HFF-Myc (cell line): ENCODE data around the gene C16orf92.

Source experiments
- DNase-seq: peaks from one replicate; pipeline ENCODE4 v3.0.0-alpha.2; 2011; ENCODE audit warnings: low read depth; ENCODE audit errors: extremely low read depth
- H3K4me3 ChIP-seq: replicated peaks from 2 replicates; pipeline ENCODE4 v1.5.1; 2011; ENCODE audit warnings: low read depth, mild to moderate bottlenecking, control low read depth, low read length
- CTCF ChIP-seq: IDR thresholded peaks from 2 replicates; pipeline ENCODE4 v1.5.1; 2012; ENCODE audit warnings: mild to moderate bottlenecking, low read depth, low read length, control low read depth; ENCODE audit errors: missing control alignments

C16orf92 gene

GRCh38 chr16:29989111-29989858, 33.7 kb upstream of the C16orf92 start:
- no peak for DNase-seq

DNA sequence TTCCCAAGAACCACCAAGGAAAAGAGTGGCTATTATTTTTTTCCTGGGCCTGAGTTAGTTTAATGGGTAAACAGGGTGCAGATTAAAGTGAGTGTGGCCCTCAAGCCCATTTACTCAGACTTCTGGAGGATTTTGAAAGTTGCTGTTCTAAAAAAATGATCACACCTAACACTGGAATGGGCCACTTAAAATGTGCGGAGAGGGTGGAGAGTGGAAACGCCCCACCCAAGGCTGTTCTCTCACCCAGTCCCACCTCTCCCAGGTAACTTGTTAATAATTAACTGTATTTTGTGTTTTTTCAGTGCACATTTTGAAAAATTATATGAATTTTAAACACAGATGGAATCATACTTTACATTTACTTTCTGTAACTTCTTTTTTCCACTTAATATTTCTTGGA, 33.0 kb upstream of the C16orf92 start:
- TF ChIP-seq CTCF: no peak
- no peak for DNase-seq
- H3K4me3 ChIP-seq: no peak overlapping the region

More at GRCh38 chr16:29989111-29989858, 33.7 kb upstream of the C16orf92 start:
- no peak overlapping the region for H3K4me3 ChIP-seq
- TF ChIP-seq CTCF: no peak

DNA sequence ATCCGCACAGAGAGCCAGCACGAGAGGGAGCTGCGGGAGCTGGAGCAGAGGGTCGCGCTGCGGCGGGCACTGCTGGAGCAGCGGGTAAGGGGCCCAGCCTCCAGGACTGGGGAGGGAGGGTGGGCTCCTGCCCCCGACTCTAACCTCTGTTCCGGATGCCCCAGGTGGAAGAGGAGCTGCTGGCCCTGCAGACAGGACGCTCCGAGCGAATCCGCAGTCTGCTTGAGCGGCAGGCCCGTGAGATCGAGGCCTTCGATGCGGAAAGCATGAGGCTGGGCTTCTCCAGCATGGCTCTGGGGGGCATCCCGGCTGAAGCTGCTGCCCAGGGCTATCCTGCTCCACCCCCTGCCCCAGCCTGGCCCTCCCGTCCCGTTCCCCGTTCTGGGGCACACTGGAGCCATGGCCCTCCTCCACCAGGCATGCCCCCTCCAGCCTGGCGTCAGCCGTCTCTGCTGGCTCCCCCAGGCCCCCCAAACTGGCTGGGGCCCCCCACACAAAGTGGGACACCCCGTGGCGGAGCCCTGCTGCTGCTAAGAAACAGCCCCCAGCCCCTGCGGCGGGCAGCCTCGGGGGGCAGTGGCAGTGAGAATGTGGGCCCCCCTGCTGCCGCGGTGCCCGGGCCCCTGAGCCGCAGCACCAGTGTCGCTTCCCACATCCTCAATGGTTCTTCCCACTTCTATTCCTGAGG, 32.0 kb upstream of the C16orf92 start:
- no peak overlapping the region for H3K4me3 ChIP-seq
- TF ChIP-seq CTCF: no peak
- DNase-seq: no peak

DNA sequence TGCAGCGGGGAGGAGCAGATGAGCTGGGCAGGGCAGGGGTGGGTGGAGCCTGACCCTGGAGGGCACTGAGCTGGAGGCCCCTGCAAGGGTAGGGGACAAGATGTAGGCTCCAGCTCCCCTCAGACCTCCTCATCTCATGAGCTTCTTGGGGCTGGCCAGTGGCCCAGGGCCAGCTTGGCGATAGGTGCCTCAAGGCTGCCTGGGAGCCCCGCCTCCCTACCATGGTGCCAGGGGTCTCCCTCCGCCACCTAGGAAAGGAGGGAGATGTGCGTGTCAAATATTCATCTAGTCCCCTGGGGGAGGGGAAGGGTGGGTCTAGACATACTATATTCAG, 31.5 kb upstream of the C16orf92 start:
- no peak for DNase-seq
- H3K4me3 ChIP-seq: no peak overlapping the region
- no peak for TF ChIP-seq CTCF

GRCh38 chr16:29992344-29992967, 30.5 kb upstream of the C16orf92 start:
- H3K4me3 ChIP-seq: no peak overlapping the region
- no peak for TF ChIP-seq CTCF

GRCh38 chr16:29993191-29993902, 29.7 kb upstream of the C16orf92 start:
- no peak overlapping the region for H3K4me3 ChIP-seq
- DNase-seq: no peak
- TF ChIP-seq CTCF: no peak

More at GRCh38 chr16:29992344-29992967, 30.5 kb upstream of the C16orf92 start:
- DNase-seq: no peak
